Omental fat pad (tissue), 4 donors: ENCODE measurements around the gene WDR55. TPM values are rescaled to one million over a fixed set of nuclear protein-coding genes. Genes with fewer than 3 reads are reported as not detected.
A peak's percentile ranks its signal among the peaks of the same experiment; 100 is the strongest.

Experiments used
- ATAC-seq: fragments of 150-250 bp; one replicate; pipeline ENCODE4 v1.9.1; 2016; ENCODE audit warnings: mild to moderate bottlenecking, moderate library complexity; ENCODE audit not compliant: low FRiP score
- DNase-seq: peaks from one replicate; pipeline ENCODE4 v3.0.0-alpha.2; 2019; ENCODE audit warnings: low spot score
- total RNA-seq, 4 donors: library from RNA; depleted of rRNA; stranded (reverse); fragments of >200 nt; gene quantifications; one replicate each; pipeline ENCODE4 v1.1.0, GENCODE V29; 2016
- TF ChIP-seq, protein P1 (sequence below), 3 donors: fragments of 450-650 bp; IDR thresholded peaks; one replicate each; pipeline ENCODE4 v1.5.1; 2016 to 2017; ENCODE audit warnings: antibody characterized with exemption in 3 of 3, mild to moderate bottlenecking in 3 of 3, moderate library complexity in 2 of 3

Gene WDR55
- total RNA-seq, 4 donors from 2014 or later: 21.2 to 29.9 (median 25.2) TPM

DNA sequence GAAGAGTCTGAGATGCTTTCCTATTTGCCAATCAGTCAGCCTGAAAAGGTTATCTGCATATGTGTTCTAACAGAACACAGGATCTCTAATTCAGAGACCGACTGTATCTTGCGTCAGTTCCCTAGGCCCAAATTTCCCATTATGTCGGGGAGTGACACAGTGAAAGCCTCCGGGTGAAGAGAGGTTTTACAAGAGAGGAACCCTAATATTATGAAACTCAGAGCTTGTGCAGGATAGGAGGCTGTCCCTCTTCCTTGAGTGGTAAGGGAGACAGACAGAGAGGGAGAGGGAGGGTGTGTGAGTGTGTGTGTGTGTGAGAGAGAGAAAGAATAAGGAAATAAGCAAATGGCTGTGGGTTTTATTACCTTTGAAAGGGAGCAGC is 33.7 kb upstream of the WDR55 start:
- ATAC-seq: no peak
- no peak for DNase-seq
- TF ChIP-seq, protein P1, sequence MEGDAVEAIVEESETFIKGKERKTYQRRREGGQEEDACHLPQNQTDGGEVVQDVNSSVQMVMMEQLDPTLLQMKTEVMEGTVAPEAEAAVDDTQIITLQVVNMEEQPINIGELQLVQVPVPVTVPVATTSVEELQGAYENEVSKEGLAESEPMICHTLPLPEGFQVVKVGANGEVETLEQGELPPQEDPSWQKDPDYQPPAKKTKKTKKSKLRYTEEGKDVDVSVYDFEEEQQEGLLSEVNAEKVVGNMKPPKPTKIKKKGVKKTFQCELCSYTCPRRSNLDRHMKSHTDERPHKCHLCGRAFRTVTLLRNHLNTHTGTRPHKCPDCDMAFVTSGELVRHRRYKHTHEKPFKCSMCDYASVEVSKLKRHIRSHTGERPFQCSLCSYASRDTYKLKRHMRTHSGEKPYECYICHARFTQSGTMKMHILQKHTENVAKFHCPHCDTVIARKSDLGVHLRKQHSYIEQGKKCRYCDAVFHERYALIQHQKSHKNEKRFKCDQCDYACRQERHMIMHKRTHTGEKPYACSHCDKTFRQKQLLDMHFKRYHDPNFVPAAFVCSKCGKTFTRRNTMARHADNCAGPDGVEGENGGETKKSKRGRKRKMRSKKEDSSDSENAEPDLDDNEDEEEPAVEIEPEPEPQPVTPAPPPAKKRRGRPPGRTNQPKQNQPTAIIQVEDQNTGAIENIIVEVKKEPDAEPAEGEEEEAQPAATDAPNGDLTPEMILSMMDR (IDR thresholded peaks at IDR 0.05): no peak

DNA sequence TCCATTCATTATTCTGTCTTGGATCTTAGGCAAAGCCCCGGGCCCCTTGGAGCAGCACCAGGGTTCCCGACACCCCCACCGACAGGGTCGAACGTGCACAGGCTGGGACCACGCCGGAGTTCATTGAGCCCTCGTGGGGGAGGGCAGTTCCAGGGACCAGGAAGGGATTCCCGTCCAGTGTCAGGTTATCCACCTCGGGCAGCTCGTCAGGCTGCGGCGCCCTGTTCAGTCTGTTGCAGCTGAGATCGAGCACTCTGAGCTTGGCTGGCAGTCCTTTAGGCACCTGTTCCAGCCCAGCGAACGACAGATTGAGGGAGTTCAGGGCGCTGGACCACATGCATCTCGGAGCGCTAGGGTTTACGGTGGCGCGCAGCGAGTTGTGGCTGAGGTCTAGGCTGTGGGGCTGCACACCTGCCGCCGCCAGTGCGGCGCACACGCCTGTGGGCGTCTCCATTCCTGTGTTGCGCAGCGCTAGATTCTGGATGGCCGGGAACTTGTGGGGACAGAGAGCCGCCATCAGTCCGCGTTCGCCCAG is 32.8 kb upstream of the WDR55 start:
- DNase-seq: no peak
- TF ChIP-seq, protein P1 (IDR thresholded peaks at IDR 0.05): no peak
- peak; percentile 23 for ATAC-seq

DNA sequence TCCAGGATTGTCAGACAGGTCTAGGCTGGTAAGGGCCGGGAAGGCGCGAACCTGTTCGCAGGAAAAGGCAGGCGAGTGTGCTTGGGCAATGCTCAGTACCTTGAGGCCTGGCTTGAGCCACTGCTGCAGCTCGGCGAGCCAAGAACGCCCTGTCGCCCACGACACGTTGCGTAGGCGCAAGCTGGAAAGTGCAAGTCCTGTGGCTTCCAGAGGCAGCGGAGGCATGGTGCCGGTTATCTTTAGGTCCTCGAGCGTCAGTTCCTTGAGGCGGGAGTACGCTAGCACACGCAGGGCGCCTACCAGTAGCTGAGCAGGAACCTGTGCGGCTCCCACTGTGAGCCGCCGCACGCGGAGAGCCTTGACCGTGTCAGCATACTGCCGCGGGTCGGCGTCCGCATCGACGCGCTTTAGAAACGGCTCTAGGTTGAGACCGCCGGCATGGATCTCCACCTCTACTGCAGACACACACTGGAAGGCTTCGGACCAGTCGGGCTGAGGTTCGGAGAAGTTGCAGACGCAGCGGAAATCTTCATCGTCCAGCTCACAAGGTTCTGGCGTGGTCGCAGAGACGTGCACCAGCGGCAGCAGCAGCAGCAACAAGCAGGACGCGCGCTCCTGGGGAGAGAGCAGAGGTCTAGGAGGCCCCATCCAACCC is 32.2 kb upstream of the WDR55 start:
- DNase-seq (no peak), ATAC-seq (peak; percentile 35)

DNA sequence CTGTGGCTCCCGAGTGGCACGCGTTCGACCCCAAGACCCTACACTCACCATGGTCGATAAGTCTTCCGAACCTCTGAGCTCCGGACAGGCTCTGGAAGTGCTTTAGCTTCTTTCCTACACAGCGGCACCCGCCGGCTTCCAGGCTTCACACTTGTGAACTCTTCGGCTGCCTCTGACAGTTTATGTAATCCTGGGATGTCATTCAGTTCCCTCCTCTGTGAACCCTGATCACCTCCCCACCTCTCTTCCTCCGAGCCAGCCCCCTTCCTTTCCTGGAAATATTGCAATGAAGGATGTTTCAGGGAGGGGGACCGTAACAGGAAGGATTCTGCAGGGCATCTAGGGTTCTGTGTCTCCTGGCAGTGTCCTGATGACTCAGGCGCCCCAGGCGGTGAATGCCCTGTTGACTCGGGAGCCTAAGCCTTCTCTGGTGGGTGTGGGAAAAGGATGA is 31.7 kb upstream of the WDR55 start, which contains the start of gene CD14:
TSS of gene CD14 (minus strand) at position 155 of the 451 bp plus-strand sequence. CDS start at position 51, 104 bp downstream.
- TF ChIP-seq, protein P1 (IDR thresholded peaks at IDR 0.05): no peak

More for the DNA sequence above, 32.2 kb upstream of the WDR55 start:
- TF ChIP-seq, protein P1 (IDR thresholded peaks at IDR 0.05): no peak

DNA sequence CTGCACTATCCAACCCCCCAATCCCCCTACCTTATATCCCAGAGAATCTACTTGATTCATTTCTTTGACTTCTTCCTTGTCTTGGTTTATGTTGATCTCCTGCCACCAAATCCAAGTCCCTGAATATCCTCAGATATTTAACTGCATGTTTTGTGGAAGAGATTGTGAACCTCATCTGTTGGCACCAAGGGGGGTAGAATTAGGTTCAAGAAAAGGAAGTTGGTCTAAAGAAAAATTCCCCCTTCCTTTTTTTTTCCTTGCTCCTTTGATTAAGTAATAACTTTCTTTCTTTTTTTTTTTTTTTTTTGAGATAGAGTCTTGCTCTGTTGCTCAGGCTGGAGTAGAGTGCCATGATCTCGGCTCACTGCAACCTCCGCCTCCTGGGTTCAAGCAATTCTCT is 31.2 kb upstream of the WDR55 start:
- TF ChIP-seq, protein P1 (IDR thresholded peaks at IDR 0.05): no peak
- DNase-seq (no peak), ATAC-seq (no peak)

More for the DNA sequence above, 31.7 kb upstream of the WDR55 start, which contains the start of gene CD14:
- peak; percentile 62 for DNase-seq
- peak; percentile 88 for ATAC-seq

DNA sequence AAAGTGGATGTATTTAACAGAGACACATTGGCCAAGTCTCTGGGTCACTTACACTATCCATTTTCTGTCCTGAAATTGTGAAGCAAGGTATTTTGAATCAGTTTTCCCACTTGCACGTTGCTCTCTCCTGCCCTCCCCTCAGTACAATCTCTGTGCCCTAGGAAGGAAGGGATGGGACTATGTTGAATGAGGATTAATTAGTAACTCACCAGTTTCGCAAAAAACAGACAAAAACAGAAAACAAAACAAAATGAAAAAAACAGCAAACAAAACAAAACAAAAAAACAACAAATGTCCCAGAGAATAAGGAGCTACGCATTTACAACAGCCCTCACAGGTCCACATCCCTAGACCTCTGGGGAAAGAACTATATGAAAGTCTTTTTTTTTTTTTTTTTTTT is 30.6 kb upstream of the WDR55 start:
- DNase-seq: no peak
- TF ChIP-seq, protein P1 (IDR thresholded peaks at IDR 0.05): no peak
- no peak for ATAC-seq
